HCT116 (cell line): Measurements from ENCODE around the gene VAMP1.

ENCODE experiments used
- CEBPB ChIP-seq: IDR thresholded peaks from 2 replicates; pipeline ENCODE4 v1.6.1; 2012; ENCODE audit warnings: low read depth
- CTCF ChIP-seq, 3 experiments: fragments of 200-600 bp in 1 of 3; sonication (generic) in 1 of 3; IDR thresholded peaks in 2 of 3; conservative IDR thresholded peaks in 1 of 3; 2 replicates each; pipeline ENCODE4 v1.5.1; 2012 to 2017; ENCODE audit warnings: low read depth in 2 of 3, low read length in 2 of 3, antibody characterized with exemption in 1 of 3, borderline replicate concordance in 1 of 3, control low read depth in 1 of 3, mild to moderate bottlenecking in 1 of 3, mixed read lengths in 1 of 3, mixed run types in 1 of 3, moderate library complexity in 1 of 3; ENCODE audit not compliant: insufficient read depth in 1 of 3
- EZH2 ChIP-seq: fragments of 200-600 bp; sonication (generic); IDR thresholded peaks from 2 replicates; pipeline ENCODE4 v1.6.1; 2017; ENCODE audit warnings: antibody characterized with exemption, mixed run types
- EZH2phosphoT487 ChIP-seq: fragments of 200-600 bp; IDR thresholded peaks from 2 replicates; pipeline ENCODE4 v1.6.1; 2018; ENCODE audit warnings: antibody characterized with exemption, borderline replicate concordance
- FOSL1 ChIP-seq: IDR thresholded peaks from 2 replicates; pipeline ENCODE4 v1.6.1; 2012; ENCODE audit warnings: low read depth
- POLR2A ChIP-seq: IDR thresholded peaks from 2 replicates; pipeline ENCODE4 v1.7.0; 2011; ENCODE audit warnings: borderline replicate concordance; ENCODE audit not compliant: insufficient read depth, insufficient read length; ENCODE audit errors: extremely low read depth
- RAD21 ChIP-seq: IDR thresholded peaks from 2 replicates; pipeline ENCODE4 v1.6.1; 2012; ENCODE audit warnings: low read depth, mild to moderate bottlenecking
- SIN3A ChIP-seq: IDR thresholded peaks from 2 replicates; pipeline ENCODE4 v1.6.1; 2012; ENCODE audit warnings: low read depth
- SP1 ChIP-seq: IDR thresholded peaks from 2 replicates; pipeline ENCODE4 v1.6.1; 2012; ENCODE audit warnings: low read depth
- TCF7L2 ChIP-seq: IDR thresholded peaks from 2 replicates; pipeline ENCODE4 v1.7.0; 2011; ENCODE audit warnings: borderline replicate concordance, inconsistent platforms; ENCODE audit not compliant: insufficient read depth, insufficient read length; ENCODE audit errors: extremely low read depth
- YY1 ChIP-seq: IDR thresholded peaks from 2 replicates; pipeline ENCODE4 v1.6.1; 2011; ENCODE audit warnings: low read length, low read depth, moderate library complexity, mild to moderate bottlenecking; ENCODE audit not compliant: insufficient replicate concordance; ENCODE audit errors: extremely low read depth
- TF ChIP-seq, protein P1 (sequence below): IDR thresholded peaks from 2 replicates; pipeline ENCODE4 v1.6.1; 2012
- TF ChIP-seq, protein P2 (sequence below): IDR thresholded peaks from 2 replicates; pipeline ENCODE4 v1.6.1; 2012; ENCODE audit warnings: low read depth
- TF ChIP-seq, protein P3 (sequence below): IDR thresholded peaks from 2 replicates; pipeline ENCODE4 v1.6.1; 2011; ENCODE audit warnings: mild to moderate bottlenecking, low read length, moderate library complexity; ENCODE audit not compliant: insufficient replicate concordance; ENCODE audit errors: extremely low read depth

DNA sequence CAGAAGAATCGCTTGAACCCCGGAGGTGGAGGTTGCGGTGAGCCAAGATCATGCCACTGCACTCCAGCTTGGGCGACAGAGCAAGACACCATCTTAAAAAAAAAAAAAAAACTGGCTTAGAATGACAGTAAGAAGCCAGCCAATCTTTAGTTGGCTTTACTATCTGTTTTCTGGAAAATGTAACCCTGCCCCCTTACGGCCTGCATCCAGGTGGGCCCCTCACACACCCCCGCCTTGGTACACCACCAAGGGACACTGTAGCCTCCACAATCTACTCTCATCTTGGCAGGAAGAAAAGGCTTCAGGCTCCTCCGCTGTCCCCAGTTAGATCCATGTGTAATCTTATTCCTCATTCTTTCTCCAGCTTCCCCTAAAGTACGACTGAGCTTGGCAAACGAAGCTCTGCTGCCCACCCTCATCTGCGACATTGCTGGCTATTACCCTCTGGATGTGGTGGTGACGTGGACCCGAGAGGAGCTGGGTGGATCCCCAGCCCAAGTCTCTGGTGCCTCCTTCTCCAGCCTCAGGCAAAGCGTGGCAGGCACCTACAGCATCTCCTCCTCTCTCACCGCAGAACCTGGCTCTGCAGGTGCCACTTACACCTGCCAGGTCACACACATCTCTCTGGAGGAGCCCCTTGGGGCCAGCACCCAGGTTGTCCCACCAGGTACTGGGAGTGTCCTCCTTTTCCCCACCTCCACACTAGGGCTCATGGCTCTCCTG, 12.0 kb downstream of the VAMP1 start:
- TF ChIP-seq CTCF (IDR thresholded peaks at IDR 0.05 in 2 of 3, conservative IDR thresholded peaks at IDR 0.05 in 1 of 3; ENCODE audit: borderline replicate concordance in 1 of 3, insufficient read depth in 1 of 3, low read depth in 2 of 3, low read length in 2 of 3) (no peak), EZH2 (no peak), SIN3A (no peak), SP1 (no peak), RAD21 (no peak), CEBPB (no peak), POLR2A (no peak), EZH2phosphoT487 (no peak), TCF7L2 (no peak), YY1 (no peak), FOSL1 (no peak)
- TF ChIP-seq, protein P1, sequence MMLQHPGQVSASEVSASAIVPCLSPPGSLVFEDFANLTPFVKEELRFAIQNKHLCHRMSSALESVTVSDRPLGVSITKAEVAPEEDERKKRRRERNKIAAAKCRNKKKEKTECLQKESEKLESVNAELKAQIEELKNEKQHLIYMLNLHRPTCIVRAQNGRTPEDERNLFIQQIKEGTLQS = no peak
- TF ChIP-seq, protein P2, sequence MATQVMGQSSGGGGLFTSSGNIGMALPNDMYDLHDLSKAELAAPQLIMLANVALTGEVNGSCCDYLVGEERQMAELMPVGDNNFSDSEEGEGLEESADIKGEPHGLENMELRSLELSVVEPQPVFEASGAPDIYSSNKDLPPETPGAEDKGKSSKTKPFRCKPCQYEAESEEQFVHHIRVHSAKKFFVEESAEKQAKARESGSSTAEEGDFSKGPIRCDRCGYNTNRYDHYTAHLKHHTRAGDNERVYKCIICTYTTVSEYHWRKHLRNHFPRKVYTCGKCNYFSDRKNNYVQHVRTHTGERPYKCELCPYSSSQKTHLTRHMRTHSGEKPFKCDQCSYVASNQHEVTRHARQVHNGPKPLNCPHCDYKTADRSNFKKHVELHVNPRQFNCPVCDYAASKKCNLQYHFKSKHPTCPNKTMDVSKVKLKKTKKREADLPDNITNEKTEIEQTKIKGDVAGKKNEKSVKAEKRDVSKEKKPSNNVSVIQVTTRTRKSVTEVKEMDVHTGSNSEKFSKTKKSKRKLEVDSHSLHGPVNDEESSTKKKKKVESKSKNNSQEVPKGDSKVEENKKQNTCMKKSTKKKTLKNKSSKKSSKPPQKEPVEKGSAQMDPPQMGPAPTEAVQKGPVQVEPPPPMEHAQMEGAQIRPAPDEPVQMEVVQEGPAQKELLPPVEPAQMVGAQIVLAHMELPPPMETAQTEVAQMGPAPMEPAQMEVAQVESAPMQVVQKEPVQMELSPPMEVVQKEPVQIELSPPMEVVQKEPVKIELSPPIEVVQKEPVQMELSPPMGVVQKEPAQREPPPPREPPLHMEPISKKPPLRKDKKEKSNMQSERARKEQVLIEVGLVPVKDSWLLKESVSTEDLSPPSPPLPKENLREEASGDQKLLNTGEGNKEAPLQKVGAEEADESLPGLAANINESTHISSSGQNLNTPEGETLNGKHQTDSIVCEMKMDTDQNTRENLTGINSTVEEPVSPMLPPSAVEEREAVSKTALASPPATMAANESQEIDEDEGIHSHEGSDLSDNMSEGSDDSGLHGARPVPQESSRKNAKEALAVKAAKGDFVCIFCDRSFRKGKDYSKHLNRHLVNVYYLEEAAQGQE = no peak
- TF ChIP-seq, protein P3, sequence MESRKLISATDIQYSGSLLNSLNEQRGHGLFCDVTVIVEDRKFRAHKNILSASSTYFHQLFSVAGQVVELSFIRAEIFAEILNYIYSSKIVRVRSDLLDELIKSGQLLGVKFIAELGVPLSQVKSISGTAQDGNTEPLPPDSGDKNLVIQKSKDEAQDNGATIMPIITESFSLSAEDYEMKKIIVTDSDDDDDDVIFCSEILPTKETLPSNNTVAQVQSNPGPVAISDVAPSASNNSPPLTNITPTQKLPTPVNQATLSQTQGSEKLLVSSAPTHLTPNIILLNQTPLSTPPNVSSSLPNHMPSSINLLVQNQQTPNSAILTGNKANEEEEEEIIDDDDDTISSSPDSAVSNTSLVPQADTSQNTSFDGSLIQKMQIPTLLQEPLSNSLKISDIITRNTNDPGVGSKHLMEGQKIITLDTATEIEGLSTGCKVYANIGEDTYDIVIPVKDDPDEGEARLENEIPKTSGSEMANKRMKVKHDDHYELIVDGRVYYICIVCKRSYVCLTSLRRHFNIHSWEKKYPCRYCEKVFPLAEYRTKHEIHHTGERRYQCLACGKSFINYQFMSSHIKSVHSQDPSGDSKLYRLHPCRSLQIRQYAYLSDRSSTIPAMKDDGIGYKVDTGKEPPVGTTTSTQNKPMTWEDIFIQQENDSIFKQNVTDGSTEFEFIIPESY = no peak
